Adrenal gland (tissue), 5 donors: ENCODE measurements around the gene ATF5.
"Not testable (repeated sequence)": the region's sequence is repeated elsewhere in the genome, so short reads cannot be mapped to it uniquely, and the experiment has no call there.

ENCODE experiments used
- CTCF ChIP-seq, 6 experiments: fragments of 450-650 bp in 4 of 6; fragments of 200-600 bp in 2 of 6; sonication (generic) in 1 of 6; IDR thresholded peaks; 1 replicate in 5 of 6; 2 replicates in 1 of 6; pipeline versions ENCODE4 v1.5.1 to v1.8.0; 2016 to 2021; ENCODE audit warnings: antibody characterized with exemption in 6 of 6, mild to moderate bottlenecking in 2 of 6, moderate library complexity in 1 of 6
- POLR2A ChIP-seq, 2 donors: fragments of 450-650 bp; IDR thresholded peaks; one replicate each; pipeline ENCODE4 v1.6.1; 2017; ENCODE audit warnings: antibody characterized with exemption in 2 of 2, mild to moderate bottlenecking in 2 of 2, moderate library complexity in 1 of 2
- donor health status: DM: no; HTN: no; CAD: no.

- TF ChIP-seq CTCF, POLR2A (IDR thresholded peaks at IDR 0.05): not testable (repeated sequence)
Measured at GRCh38 chr19:49924881-49925210, 4.2 kb upstream of the ATF5 start.
